OCI-LY1 (cell line): Measurements from ENCODE around the gene LMX1B.

Experiments
- H2AFZ ChIP-seq: fragments of 200-600 bp; sonication (generic), shearing (Covaris generic); 2 replicates; pipeline ENCODE4 v1.6.0; 2014; ENCODE audit warnings: antibody characterized with exemption, mild to moderate bottlenecking, low read length
- H3F3A ChIP-seq: fragments of 200-600 bp; sonication (generic), shearing (Covaris generic); 2 replicates; pipeline ENCODE4 v1.6.0; 2014; ENCODE audit warnings: mild to moderate bottlenecking, antibody characterized with exemption, low read length, moderate library complexity; ENCODE audit not compliant: insufficient read depth
- H3K27ac ChIP-seq: fragments of 200-600 bp; sonication (generic); 2 replicates; pipeline ENCODE4 v1.5.1; 2014; ENCODE audit warnings: low read length, mixed run types, mild to moderate bottlenecking, low read depth; ENCODE audit not compliant: poor library complexity, severe bottlenecking
- H3K27me3 ChIP-seq: fragments of 200-600 bp; sonication (generic); 2 replicates; pipeline ENCODE4 v1.6.0; 2014; ENCODE audit warnings: antibody characterized with exemption, mild to moderate bottlenecking, low read length, moderate library complexity; ENCODE audit not compliant: insufficient read depth
- H3K36me3 ChIP-seq: fragments of 200-600 bp; sonication (generic); 2 replicates; pipeline ENCODE4 v1.6.1; 2014; ENCODE audit warnings: mild to moderate bottlenecking, antibody characterized with exemption, low read length, moderate library complexity, mixed read lengths; ENCODE audit not compliant: insufficient read depth
- H3K4me1 ChIP-seq: fragments of 200-600 bp; sonication (generic); 2 replicates; pipeline ENCODE4 v1.5.1; 2014; ENCODE audit warnings: mild to moderate bottlenecking, low read length, moderate library complexity; ENCODE audit not compliant: insufficient read depth, severe bottlenecking
- H3K4me2 ChIP-seq: fragments of 200-600 bp; sonication (generic), shearing (Covaris generic); 2 replicates; pipeline ENCODE4 v1.6.1; 2014; ENCODE audit warnings: low read length
- H3K4me3 ChIP-seq: fragments of 200-600 bp; sonication (generic); 2 replicates; pipeline ENCODE4 v1.5.1; 2014; ENCODE audit warnings: low read length, low read depth, mild to moderate bottlenecking, mixed read lengths; ENCODE audit not compliant: poor library complexity, severe bottlenecking
- H3K79me2 ChIP-seq: fragments of 200-600 bp; shearing (Covaris generic); 2 replicates; pipeline ENCODE4 v1.6.1; 2016; ENCODE audit warnings: mixed run types, low read length, mixed read lengths; ENCODE audit not compliant: insufficient read depth
- H3K9ac ChIP-seq: fragments of 200-600 bp; sonication (generic), shearing (Covaris generic); 2 replicates; pipeline ENCODE4 v1.6.1; 2014; ENCODE audit warnings: mild to moderate bottlenecking, low read length, mixed read lengths
- H3K9me2 ChIP-seq: fragments of 200-600 bp; sonication (generic), shearing (Covaris generic); 2 replicates; pipeline ENCODE4 v1.6.1; 2014; ENCODE audit warnings: low read depth, mild to moderate bottlenecking, low read length, mixed read lengths
- H3K9me3 ChIP-seq: fragments of 200-600 bp; shearing (Covaris generic); 2 replicates; pipeline ENCODE4 v1.6.1; 2014; ENCODE audit warnings: low read length, mixed read lengths
- H4K20me1 ChIP-seq: fragments of 200-600 bp; sonication (generic), shearing (Covaris generic); 2 replicates; pipeline ENCODE4 v1.6.0; 2016; ENCODE audit warnings: mild to moderate bottlenecking, low read length; ENCODE audit not compliant: insufficient read depth
- CTCF ChIP-seq: fragments of 200-600 bp; sonication (generic), shearing (Covaris generic); IDR thresholded peaks from 2 replicates; pipeline ENCODE4 v1.5.1; 2017; ENCODE audit warnings: mild to moderate bottlenecking, antibody characterized with exemption, low read length, moderate library complexity, mixed read lengths
- EZH2 ChIP-seq: fragments of 200-600 bp; sonication (generic), shearing (Covaris generic); IDR thresholded peaks from 2 replicates; pipeline ENCODE4 v1.8.0; 2017; ENCODE audit warnings: borderline replicate concordance, mixed run types, mild to moderate bottlenecking, antibody characterized with exemption, low read length, moderate library complexity, mixed read lengths

Gene LMX1B

GRCh38 chr9:126663661-126664072 lies 49.9 kb downstream of the LMX1B start:
- H3F3A ChIP-seq: no peaks in the 10 kb centered on the region
- no peak overlapping the region for H3K27ac ChIP-seq
- H3K27me3 ChIP-seq: peaks cover 4% of the 10 kb centered on the region; the same call in 1 of the 2 replicates
- no peak overlapping the region for H2AFZ ChIP-seq
- H3K4me3 ChIP-seq: no peak overlapping the region
- H4K20me1 ChIP-seq: no peaks in the 10 kb centered on the region
- H3K36me3 ChIP-seq: no peaks in the 10 kb centered on the region
- no peak overlapping the region for H3K4me2 ChIP-seq
- no peaks in the 10 kb centered on the region for H3K4me1 ChIP-seq
- H3K79me2 ChIP-seq: no peaks in the 10 kb centered on the region
- H3K9ac ChIP-seq: no peak overlapping the region
- H3K9me2 ChIP-seq: no peaks in the 10 kb centered on the region
- no peaks in the 10 kb centered on the region for H3K9me3 ChIP-seq
- TF ChIP-seq EZH2 (no peak), CTCF (no peak)

- Histone ChIP-seq H3K27ac (no peak overlapping the region), H3K9ac (no peak overlapping the region)
- no peak for TF ChIP-seq EZH2
- no peak for TF ChIP-seq CTCF
These were observed 51.3 kb downstream of the LMX1B start for GRCh38 chr9:126664900-126665643.

GRCh38 chr9:126665644-126666035 lies 51.9 kb downstream of the LMX1B start:
- Histone ChIP-seq H3K9ac (no peak overlapping the region), H3K4me3 (no peak overlapping the region), H3K79me2 (no peaks in the 10 kb centered on the region), H4K20me1 (no peaks in the 10 kb centered on the region), H3K9me2 (no peaks in the 10 kb centered on the region), H3K27me3 (peaks cover 4% of the 10 kb centered on the region; the same call in 1 of the 2 replicates), H3K4me2 (no peak overlapping the region), H3K4me1 (no peaks in the 10 kb centered on the region), H3K27ac (no peak overlapping the region), H3F3A (no peaks in the 10 kb centered on the region), H2AFZ (no peak overlapping the region), H3K9me3 (no peaks in the 10 kb centered on the region), H3K36me3 (no peaks in the 10 kb centered on the region)
- TF ChIP-seq EZH2 (no peak), CTCF (no peak)

More at GRCh38 chr9:126664900-126665643, 51.3 kb downstream of the LMX1B start:
- Histone ChIP-seq H3K9me2 (no peaks in the 10 kb centered on the region), H3K4me1 (no peaks in the 10 kb centered on the region), H3K4me3 (no peak overlapping the region), H3F3A (no peaks in the 10 kb centered on the region), H3K79me2 (no peaks in the 10 kb centered on the region), H2AFZ (no peak overlapping the region), H3K4me2 (no peak overlapping the region), H3K36me3 (no peaks in the 10 kb centered on the region), H3K27me3 (peaks cover 4% of the 10 kb centered on the region; the same call in 1 of the 2 replicates), H4K20me1 (no peaks in the 10 kb centered on the region), H3K9me3 (no peaks in the 10 kb centered on the region)
